ENCODE data around the gene MEGF9. TPM values are rescaled to one million over a fixed set of nuclear protein-coding genes. Genes with fewer than 3 reads are reported as not detected.

The MEGF9 gene
- polyA plus RNA-seq, 3 donors, result 14.0 to 17.9 (median 15.6) TPM

- DNase-seq, result no peak
These were observed 85.9 kb downstream of the MEGF9 start for GRCh38 chr9:120628207-120628924.

GRCh38 chr9:120627073-120627472 lies 87.2 kb downstream of the MEGF9 start:
- DNase-seq, result no peak

DNA sequence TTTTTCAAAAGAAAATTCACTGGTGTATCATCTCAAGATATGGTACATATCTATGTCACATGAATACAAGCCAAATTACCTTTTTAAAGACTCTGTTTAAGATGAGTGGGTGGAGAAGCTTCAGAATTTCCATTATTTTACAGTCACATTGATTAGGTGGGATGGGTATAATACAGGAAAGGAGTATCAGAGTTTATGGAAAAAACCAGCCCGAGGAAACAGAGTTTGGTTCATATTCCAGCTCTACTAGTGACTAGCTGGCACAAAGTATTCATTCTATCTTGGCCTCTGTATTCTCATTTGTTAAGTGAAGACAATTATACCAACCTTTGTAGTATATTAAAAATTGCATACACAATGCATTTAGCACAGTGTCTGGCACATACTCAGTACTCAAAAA lies 87.8 kb downstream of the MEGF9 start:
- no peak for DNase-seq

GRCh38 chr9:120625222-120625621 lies 89.0 kb downstream of the MEGF9 start:
- DNase-seq, result no peak

DNA sequence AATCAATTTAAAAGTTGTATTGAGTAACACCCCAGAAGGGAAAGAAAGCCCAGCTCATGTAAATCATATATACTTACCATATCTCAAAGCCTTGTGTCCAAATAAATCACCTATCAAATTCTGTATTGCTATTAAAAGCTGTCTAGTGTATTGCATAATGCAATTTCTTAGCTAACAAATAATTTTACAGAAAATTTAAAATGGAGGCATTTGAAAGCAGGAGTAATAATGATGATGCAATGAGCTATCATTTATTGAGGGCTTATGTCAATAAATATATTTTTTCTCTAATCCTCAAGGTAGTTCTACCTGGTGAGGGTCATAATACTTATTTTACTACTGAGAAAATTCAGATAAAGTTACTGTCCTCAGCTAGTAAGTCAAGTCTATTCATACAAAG lies 91.5 kb downstream of the MEGF9 start:
- DNase-seq, result no peak

DNA sequence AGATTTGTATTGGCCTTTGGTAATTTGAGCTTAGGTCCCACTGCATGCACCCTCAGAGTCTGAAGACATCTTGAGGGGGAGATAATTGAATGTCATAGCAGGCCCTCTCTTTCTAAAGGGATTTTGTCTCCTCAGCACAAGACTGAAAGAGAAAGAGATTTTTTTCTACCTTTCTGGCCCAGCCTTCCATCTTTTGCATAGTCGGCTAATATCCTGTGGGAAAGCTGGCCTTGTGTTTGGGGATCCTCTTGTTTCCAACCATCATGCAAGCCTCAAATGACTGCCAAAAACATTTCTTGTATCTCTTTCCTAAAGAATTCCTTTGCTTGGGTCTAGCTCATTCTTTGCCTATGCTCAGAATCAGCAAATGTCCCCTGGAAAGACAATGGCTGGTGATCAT lies 92.3 kb downstream of the MEGF9 start:
- no peak for DNase-seq

GRCh38 chr9:120619751-120620655 lies 94.3 kb downstream of the MEGF9 start:
- DNase-seq, result peak; percentile 56

DNA sequence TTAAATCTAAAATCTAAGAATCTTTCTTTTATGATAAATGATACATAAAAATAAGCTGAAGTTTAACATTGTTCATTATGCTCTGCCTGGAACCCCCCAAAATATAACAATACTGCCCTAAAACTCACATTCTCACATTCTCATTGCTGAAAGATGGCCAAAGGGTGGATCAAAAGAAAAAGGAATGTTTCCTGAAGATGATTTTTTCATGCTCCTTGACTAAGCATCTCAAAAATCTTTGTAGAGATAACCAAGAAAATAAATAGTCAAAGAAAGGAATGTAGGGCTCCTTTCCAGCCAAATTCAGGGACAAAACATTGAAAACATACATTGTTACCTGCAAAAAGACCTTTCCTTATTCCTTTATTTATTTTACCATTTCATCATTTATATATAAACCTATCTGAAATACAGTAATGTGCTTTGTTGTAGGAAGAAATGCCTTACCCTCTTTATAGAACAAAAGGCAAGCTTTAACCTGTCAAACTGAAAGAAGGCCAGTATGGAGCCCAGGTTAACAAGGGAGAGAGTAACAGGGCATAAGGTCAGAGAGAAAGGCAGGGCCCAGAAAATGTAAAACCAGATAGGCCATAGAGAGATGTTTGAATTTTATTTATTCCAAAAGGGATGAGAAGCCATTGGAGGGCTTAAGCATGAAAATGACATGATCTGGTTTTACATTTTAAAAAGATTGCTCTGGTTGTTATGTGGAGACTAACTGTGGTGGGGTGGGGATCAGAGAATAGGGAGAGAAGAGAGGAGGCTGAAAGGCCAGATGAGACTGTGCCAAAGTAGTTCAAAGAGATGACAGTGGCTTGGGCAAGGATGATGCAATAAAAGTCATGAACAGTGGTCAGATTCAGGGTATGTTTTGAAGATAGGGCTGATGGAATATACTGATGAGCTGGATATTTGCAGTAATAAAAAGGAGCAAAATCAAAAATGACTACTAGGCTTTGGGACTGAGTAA lies 97.0 kb downstream of the MEGF9 start:
- DNase-seq, result no peak

- DNase-seq, result no peak
These were observed 102.1 kb downstream of the MEGF9 start for GRCh38 chr9:120612218-120612617.

GRCh38 chr9:120611690-120612068 lies 102.6 kb downstream of the MEGF9 start:
- DNase-seq, result no peak

GRCh38 chr9:120610975-120611689 lies 103.1 kb downstream of the MEGF9 start:
- no peak for DNase-seq

- DNase-seq, result no peak
These were observed 104.6 kb downstream of the MEGF9 start for GRCh38 chr9:120609636-120610035.

DNA sequence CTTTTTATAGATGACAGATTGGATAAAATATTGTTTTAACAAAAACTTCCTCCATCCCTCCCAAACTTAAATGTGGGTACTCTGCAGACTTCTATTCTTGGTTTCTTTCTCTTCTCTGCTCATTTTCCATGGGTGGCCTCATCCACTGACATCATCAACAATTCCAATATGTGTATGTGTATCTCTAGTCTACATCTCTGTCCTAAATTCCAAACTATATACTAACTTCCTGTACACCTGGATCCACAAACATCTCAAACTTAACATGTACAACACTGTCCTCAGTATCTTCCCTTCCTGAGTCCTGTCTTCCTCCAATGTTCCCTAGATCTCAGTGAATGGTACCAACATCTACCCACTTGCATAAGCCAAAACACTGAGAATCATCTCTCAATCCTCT lies 105.8 kb downstream of the MEGF9 start:
- no peak for DNase-seq

DNA sequence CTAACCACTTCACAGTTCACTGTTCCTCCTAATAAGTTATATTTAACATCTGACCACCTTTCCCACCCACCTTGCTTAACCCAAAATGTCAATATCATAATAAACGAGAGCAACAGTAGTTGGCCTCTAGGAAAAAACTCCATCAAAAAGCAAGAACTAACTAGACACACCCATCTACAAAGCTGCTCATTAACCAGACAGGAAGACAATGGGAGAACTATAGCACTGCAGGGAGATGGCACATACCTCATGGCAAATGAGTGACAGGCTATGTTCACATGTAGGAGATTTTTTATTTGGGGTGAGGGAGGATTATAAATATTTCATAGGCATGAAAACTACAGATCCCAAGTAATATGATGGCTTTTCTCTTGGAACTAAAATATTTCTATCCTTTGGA lies 110.7 kb downstream of the MEGF9 start:
- no peak for DNase-seq

DNA sequence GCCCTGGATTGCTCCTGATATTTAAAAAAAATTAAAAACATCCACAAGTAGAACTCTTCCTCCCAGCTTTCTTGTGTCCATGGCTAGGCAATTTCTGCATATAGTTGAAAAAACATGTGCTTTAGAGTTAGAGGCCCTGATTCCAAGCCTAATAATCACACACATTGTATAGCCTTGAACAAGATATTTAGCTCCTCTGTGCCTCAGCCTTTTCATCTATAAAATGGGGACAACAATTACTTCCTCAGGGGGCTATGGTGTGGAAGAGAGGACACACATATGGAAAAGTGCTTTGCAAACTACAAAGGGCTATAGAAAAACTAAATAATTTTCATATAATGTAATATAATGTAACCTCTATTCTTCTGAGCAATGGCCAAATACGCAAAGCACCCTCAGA lies 111.3 kb downstream of the MEGF9 start:
- DNase-seq, result no peak

GRCh38 chr9:120593955-120594277 lies 120.4 kb downstream of the MEGF9 start:
- DNase-seq, result no peak

GRCh38 chr9:120593250-120593954 lies 120.9 kb downstream of the MEGF9 start:
- no peak for DNase-seq

DNA sequence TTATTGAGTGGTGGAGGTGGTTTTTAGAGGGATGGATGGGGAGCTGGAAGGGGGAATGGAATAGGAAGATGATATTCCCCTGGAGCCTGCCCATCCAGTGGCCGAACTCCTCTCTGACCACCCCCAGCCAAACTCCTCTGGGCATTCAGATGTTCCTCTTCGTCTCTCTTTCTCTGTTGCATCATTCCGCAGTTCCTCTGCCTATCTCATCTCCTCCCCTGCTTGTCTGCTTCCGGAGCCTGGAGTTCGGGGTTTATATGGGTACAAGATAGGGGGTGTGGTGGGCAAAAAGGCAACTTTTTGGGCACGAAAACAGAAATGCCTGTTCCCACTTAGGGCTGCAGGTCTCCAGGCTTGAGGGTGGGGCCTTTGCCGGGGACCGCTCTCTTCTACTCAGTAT lies 122.1 kb downstream of the MEGF9 start:
- no peak for DNase-seq

GRCh38 chr9:120587328-120587727 lies 126.9 kb downstream of the MEGF9 start:
- DNase-seq, result no peak

DNA sequence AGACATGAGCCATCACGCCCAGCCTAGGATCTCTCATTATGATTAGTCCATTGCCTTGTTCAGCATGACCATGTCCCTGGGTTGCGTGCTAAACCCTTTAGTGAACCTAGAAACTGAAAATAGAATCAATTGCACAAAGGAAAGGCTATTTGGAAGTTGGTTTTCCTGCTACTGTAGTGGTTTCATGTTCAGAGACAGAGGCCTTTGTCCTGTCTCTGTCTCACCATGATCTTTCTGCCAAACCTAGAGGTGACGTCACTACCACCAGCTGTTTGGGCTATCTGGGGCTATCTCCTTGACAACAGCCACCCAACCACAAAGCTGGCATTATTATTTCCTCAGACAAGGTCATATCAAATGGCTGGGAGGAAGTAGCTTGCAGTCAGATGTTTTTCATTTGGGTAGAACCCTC lies 130.3 kb downstream of the MEGF9 start:
- DNase-seq, result peak; percentile 57
